Upper lobe of left lung (tissue), 4 donors: ENCODE data around the gene CDH13.

Experiments used
- CTCF ChIP-seq, 6 experiments: fragments of 450-650 bp in 4 of 6; fragments of 200-600 bp in 2 of 6; sonication (generic) in 2 of 6; IDR thresholded peaks; one replicate each; pipeline ENCODE4 v1.5.1; 2016 to 2019; ENCODE audit warnings: antibody characterized with exemption in 6 of 6
- POLR2A ChIP-seq, 4 donors: fragments of 450-650 bp; IDR thresholded peaks; one replicate each; pipeline ENCODE4 v1.5.1; 2016 to 2017; ENCODE audit warnings: antibody characterized with exemption in 4 of 4, mild to moderate bottlenecking in 2 of 4

GRCh38 chr16:83205896-83206295 is 579.1 kb downstream of the CDH13 start:
- TF ChIP-seq CTCF (IDR thresholded peaks at IDR 0.05) (no peak), POLR2A (IDR thresholded peaks at IDR 0.05) (no peak)
